HEK293 (cell line): ENCODE measurements around the gene F5.

Experiments
- CTCF ChIA-PET: fragments of 350-600 bp; formaldehyde crosslinking; extraction: SDS; loops from one replicate; lab custom pipeline; 2021; ENCODE audit warnings: antibody characterized with exemption; lab: Yijun Ruan, JAX
- POLR2A ChIA-PET: fragments of 300-600 bp; formaldehyde crosslinking; extraction: SDS; loops from one replicate; lab custom pipeline; 2020; ENCODE audit warnings: antibody characterized with exemption, inconsistent platforms; lab: Yijun Ruan, JAX
- H3K27ac ChIP-seq: fragments of 200-500 bp; sonication (Bioruptor generic); 2 replicates; pipeline ENCODE4 v1.5.1; 2014; ENCODE audit warnings: low read depth, low read length, control low read depth, inconsistent platforms; ENCODE audit errors: extremely low read depth
- H3K36me3 ChIP-seq, 2 experiments: fragments of 200-500 bp in 1 of 2; sonication (Bioruptor generic) in 1 of 2; 1 replicate in 1 of 2; 2 replicates in 1 of 2; pipeline ENCODE4 v1.5.1; 2014 to 2017; ENCODE audit warnings: inconsistent platforms in 2 of 2, low read length in 2 of 2; ENCODE audit not compliant: control insufficient read depth in 2 of 2, insufficient read depth in 1 of 2
- H3K4me1 ChIP-seq: fragments of 200-500 bp; sonication (Bioruptor generic); 2 replicates; pipeline ENCODE4 v1.5.1; 2014; ENCODE audit warnings: mild to moderate bottlenecking, low read length, inconsistent platforms; ENCODE audit not compliant: control insufficient read depth, insufficient read depth
- H3K4me3 ChIP-seq: 2 replicates; pipeline ENCODE4 v1.5.1; 2011; ENCODE audit warnings: low read depth, mild to moderate bottlenecking, control low read depth, low read length, moderate library complexity
- H3K9me3 ChIP-seq: fragments of 200-500 bp; sonication (Bioruptor generic); 2 replicates; pipeline ENCODE4 v1.5.1; 2014; ENCODE audit warnings: low read depth, low read length, inconsistent platforms; ENCODE audit not compliant: control insufficient read depth, insufficient read depth
- CTCF ChIP-seq: fragments of 450-650 bp; formaldehyde crosslinking; IDR thresholded peaks from 2 replicates; pipeline ENCODE4 v1.5.1; 2016; ENCODE audit warnings: missing biosample characterization, missing genetic modification characterization
- EGR2 ChIP-seq: fragments of 450-650 bp; formaldehyde crosslinking; IDR thresholded peaks from 2 replicates; pipeline ENCODE4 v1.5.1; 2016; ENCODE audit warnings: low read depth, missing biosample characterization, missing genetic modification characterization
- KLF10 ChIP-seq: fragments of 450-650 bp; IDR thresholded peaks from 2 replicates; pipeline ENCODE4 v1.5.1; 2018; ENCODE audit warnings: missing biosample characterization, mild to moderate bottlenecking, missing genetic modification characterization
- MYNN ChIP-seq: fragments of 450-650 bp; formaldehyde crosslinking; IDR thresholded peaks from 2 replicates; pipeline ENCODE4 v1.5.1; 2016; ENCODE audit warnings: missing biosample characterization, missing genetic modification characterization, borderline replicate concordance
- PRDM2 ChIP-seq: fragments of 450-650 bp; formaldehyde crosslinking; IDR thresholded peaks from 2 replicates; pipeline ENCODE4 v1.5.1; 2016; ENCODE audit warnings: missing biosample characterization, missing genetic modification characterization, borderline replicate concordance
- SALL2 ChIP-seq: fragments of 450-650 bp; formaldehyde crosslinking; IDR thresholded peaks from 2 replicates; pipeline ENCODE4 v1.5.0; 2017; ENCODE audit warnings: missing biosample characterization, mild to moderate bottlenecking, missing genetic modification characterization, borderline replicate concordance
- ZBTB7A ChIP-seq: fragments of 450-650 bp; formaldehyde crosslinking; IDR thresholded peaks from 2 replicates; pipeline ENCODE4 v1.5.1; 2016; ENCODE audit warnings: low read depth, missing biosample characterization, missing genetic modification characterization
- ZFP69B ChIP-seq: fragments of 450-650 bp; formaldehyde crosslinking; IDR thresholded peaks from 2 replicates; pipeline ENCODE4 v1.5.1; 2016; ENCODE audit warnings: missing biosample characterization, missing genetic modification characterization
- ZNF133 ChIP-seq: fragments of 450-650 bp; formaldehyde crosslinking; IDR thresholded peaks from 2 replicates; pipeline ENCODE4 v1.5.1; 2016; ENCODE audit warnings: missing biosample characterization, missing genetic modification characterization
- ZNF175 ChIP-seq: fragments of 450-650 bp; formaldehyde crosslinking; IDR thresholded peaks from 2 replicates; pipeline ENCODE4 v1.5.1; 2016; ENCODE audit warnings: missing biosample characterization, missing genetic modification characterization
- ZNF354C ChIP-seq: fragments of 450-650 bp; formaldehyde crosslinking; IDR thresholded peaks from 2 replicates; pipeline ENCODE4 v1.5.1; 2016; ENCODE audit warnings: missing biosample characterization, missing genetic modification characterization, low read depth, borderline replicate concordance
- ZNF473 ChIP-seq: fragments of 450-650 bp; formaldehyde crosslinking; IDR thresholded peaks from 2 replicates; pipeline ENCODE4 v1.5.1; 2017; ENCODE audit warnings: missing biosample characterization, missing genetic modification characterization
- ZNF501 ChIP-seq: fragments of 450-650 bp; formaldehyde crosslinking; IDR thresholded peaks from 2 replicates; pipeline ENCODE4 v1.5.1; 2016; ENCODE audit warnings: missing biosample characterization, missing genetic modification characterization
- ZNF544 ChIP-seq: fragments of 450-650 bp; formaldehyde crosslinking; IDR thresholded peaks from 2 replicates; pipeline ENCODE4 v1.5.0; 2017; ENCODE audit warnings: missing biosample characterization, missing genetic modification characterization
- ZNF549 ChIP-seq: fragments of 450-650 bp; IDR thresholded peaks from 2 replicates; pipeline ENCODE4 v1.5.1; 2018; ENCODE audit warnings: missing biosample characterization, missing genetic modification characterization, mild to moderate bottlenecking, inconsistent platforms, moderate library complexity
- ZNF561 ChIP-seq: fragments of 450-650 bp; IDR thresholded peaks from 2 replicates; pipeline ENCODE4 v1.5.1; 2018; ENCODE audit warnings: missing biosample characterization, missing genetic modification characterization, borderline replicate concordance
- ZNF580 ChIP-seq: fragments of 450-650 bp; formaldehyde crosslinking; IDR thresholded peaks from 2 replicates; pipeline ENCODE4 v1.5.1; 2016; ENCODE audit warnings: missing biosample characterization, missing genetic modification characterization
- ZNF600 ChIP-seq: fragments of 450-650 bp; formaldehyde crosslinking; IDR thresholded peaks from 2 replicates; pipeline ENCODE4 v1.5.1; 2016; ENCODE audit warnings: missing biosample characterization, missing genetic modification characterization
- ZNF629 ChIP-seq: fragments of 450-650 bp; formaldehyde crosslinking; IDR thresholded peaks from 2 replicates; pipeline ENCODE4 v1.5.1; 2017; ENCODE audit warnings: missing biosample characterization, missing genetic modification characterization

The F5 gene

GRCh38 chr1:169495046-169495775 lies 91.1 kb downstream of the F5 start:
- Histone ChIP-seq H3K4me1 (no peaks in the 10 kb centered on the region), H3K36me3 (no peaks in the 10 kb centered on the region), H3K4me3 (no peak overlapping the region), H3K27ac (no peak overlapping the region), H3K9me3 (no peaks in the 10 kb centered on the region)
- POLR2A ChIA-PET: no interaction called here
- TF ChIP-seq EGR2 (tag by site-specific recombination): no peak
- TF ChIP-seq ZFP69B (tag by site-specific recombination): no peak
- TF ChIP-seq ZNF175 (tag by site-specific recombination): no peak
- TF ChIP-seq ZNF600 (tag by site-specific recombination): no peak
- TF ChIP-seq ZNF133: no peak
- no peak for TF ChIP-seq ZBTB7A (tag by site-specific recombination)
- TF ChIP-seq ZNF549 (tag by site-specific recombination): no peak
- TF ChIP-seq ZNF544 (tag by site-specific recombination): no peak
- no peak for TF ChIP-seq PRDM2 (tag by site-specific recombination)
- TF ChIP-seq ZNF354C (tag by site-specific recombination): no peak
- no peak for TF ChIP-seq KLF10 (tag by site-specific recombination)
- no peak for TF ChIP-seq ZNF629 (tag by site-specific recombination)
- TF ChIP-seq SALL2: no peak
- TF ChIP-seq ZNF501 (tag by site-specific recombination): no peak
- CTCF ChIA-PET: no interaction called here

- Histone ChIP-seq H3K4me1 (no peaks in the 10 kb centered on the region), H3K4me3 (no peak overlapping the region), H3K27ac (no peak overlapping the region), H3K36me3 (no peaks in the 10 kb centered on the region), H3K9me3 (no peaks in the 10 kb centered on the region)
- TF ChIP-seq CTCF (no peak), ZNF473 (no peak), ZNF561 (no peak), ZNF580 (no peak), MYNN (tag by site-specific recombination) (no peak)
- POLR2A ChIA-PET: no interaction called here
- CTCF ChIA-PET: interaction anchor here (1.1 kb wide), 1 partner anchor 15 kb away, joined by 3 read pairs; no protein-coding TSS in a partner anchor
These were observed 91.9 kb downstream of the F5 start for GRCh38 chr1:169494343-169494742.
